ENCODE results near the gene ARMC2.

The ARMC2 gene

DNA sequence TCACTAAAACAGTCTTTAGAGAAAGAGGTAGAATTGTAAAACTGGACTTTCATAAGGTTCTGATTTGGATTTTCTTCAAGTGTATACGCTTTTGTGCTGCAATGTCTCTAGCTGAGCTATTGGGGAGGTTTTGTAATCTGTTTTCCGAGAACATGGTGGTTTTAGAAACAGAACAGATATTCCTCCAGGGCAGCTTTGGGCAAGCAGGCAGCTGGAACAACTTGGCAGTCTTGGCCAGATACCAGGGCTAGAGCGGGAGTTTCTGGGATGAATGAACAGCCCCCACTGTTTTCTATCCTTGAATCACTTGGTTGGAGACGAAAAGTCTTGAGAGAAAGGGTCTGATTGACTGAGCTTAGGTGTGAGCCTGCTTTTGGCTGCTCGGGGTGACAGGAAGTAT is 17.1 kb upstream of the ARMC2 start:
- TF ChIP-seq Cebpa-rat (IDR thresholded peaks at IDR 0.05): no peak
- 0 out of 2 replicates have a peak, but pooled peaks cover 7% of the 10 kb centered on the region for H3K9me3 ChIP-seq
- H3K9ac ChIP-seq: no peak overlapping the region
- no peak overlapping the region for H3K4me2 ChIP-seq
- no peaks in the 10 kb centered on the region for H3K4me1 ChIP-seq
- H4K20me1 ChIP-seq: no peaks in the 10 kb centered on the region
- H3K27ac ChIP-seq: no peak overlapping the region
- H3K36me3 ChIP-seq: no peaks in the 10 kb centered on the region
- H3K4me3 ChIP-seq: no peak overlapping the region
- H3K27me3 ChIP-seq: no peaks in the 10 kb centered on the region

DNA sequence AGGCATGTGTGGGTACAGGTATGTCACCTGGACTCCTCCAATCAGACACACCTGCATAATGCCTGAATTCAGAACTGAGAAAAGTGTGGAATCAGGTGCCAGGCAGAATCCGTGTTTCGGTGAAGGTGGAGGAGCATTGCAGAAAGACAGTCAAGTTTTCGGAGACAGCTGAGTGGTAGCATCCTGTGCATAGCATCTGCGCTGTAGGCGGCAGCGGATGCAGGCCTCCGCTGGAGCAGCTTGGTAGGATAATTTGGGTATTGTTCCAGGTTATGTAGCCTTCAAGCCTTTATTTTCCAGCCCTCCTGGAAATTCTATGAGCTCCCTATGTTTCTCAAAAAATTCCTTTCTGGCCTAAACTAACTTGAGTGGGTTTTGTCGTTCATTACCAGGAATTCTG is 15.5 kb upstream of the ARMC2 start:
- H3K27ac ChIP-seq: no peak overlapping the region
- H3K27me3 ChIP-seq: no peaks in the 10 kb centered on the region
- no peak overlapping the region for H3K4me2 ChIP-seq
- no peak overlapping the region for H3K9ac ChIP-seq
- H3K36me3 ChIP-seq: no peaks in the 10 kb centered on the region
- peaks cover 12% of the 10 kb centered on the region for H3K4me1 ChIP-seq
- no peak for TF ChIP-seq Cebpa-rat (IDR thresholded peaks at IDR 0.05)
- H3K9me3 ChIP-seq: no peaks in the 10 kb centered on the region
- H4K20me1 ChIP-seq: no peaks in the 10 kb centered on the region
- H3K4me3 ChIP-seq: no peak overlapping the region

DNA sequence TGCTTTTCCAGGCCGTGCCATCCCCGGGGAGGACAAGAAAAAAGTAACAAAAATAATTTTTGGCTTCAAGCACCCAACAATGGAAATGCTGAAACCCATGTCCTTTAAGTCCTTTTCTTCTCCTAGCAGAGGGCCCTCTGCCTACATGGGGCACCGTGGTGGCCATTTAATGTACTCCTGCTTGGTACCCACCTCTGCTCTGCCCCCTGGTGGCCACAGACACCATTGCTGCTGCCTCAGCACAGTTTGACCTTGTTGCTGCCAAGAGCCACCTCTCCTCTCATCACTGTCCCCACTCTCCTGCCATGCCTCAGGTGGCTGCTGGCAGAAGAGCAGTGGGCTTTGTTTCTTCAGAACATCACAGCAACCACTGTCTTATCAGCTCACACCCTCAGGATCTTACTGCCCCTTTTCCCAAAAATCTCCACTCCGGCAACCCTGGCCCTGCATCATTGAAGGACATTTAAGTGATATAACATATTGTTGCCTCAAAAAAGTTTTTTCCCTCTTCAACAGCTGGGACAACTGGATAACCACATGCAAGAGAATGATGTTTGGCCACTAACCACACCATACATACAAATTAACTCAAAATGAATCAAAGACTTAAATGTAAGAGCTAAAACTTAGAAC is 12.9 kb upstream of the ARMC2 start:
- H3K36me3 ChIP-seq: no peaks in the 10 kb centered on the region
- H3K4me1 ChIP-seq: peaks cover 24% of the 10 kb centered on the region
- no peak overlapping the region for H3K9ac ChIP-seq
- no peaks in the 10 kb centered on the region for H4K20me1 ChIP-seq
- no peak overlapping the region for H3K27ac ChIP-seq
- no peak for TF ChIP-seq Cebpa-rat (IDR thresholded peaks at IDR 0.05)
- no peaks in the 10 kb centered on the region for H3K27me3 ChIP-seq
- H3K4me2 ChIP-seq: no peak overlapping the region
- H3K9me3 ChIP-seq: no peaks in the 10 kb centered on the region
- no peak overlapping the region for H3K4me3 ChIP-seq

DNA sequence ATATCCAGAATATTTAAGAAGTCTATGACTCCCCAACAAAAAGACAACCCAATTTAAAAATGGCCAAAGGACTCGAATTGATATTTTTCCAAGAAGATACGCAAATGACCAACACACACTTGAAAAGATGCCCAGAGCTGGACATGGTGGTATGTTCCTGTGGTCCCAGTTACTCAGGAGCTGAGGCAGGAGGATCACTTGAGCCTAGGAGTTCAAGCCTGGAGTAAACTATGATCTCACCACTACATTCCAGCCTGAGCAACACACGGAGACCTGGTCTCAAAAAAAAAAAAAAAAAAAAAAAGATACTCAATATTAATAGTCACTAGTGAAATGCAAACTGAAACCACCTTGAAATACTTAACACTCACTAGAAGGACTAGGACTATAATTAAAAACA is 12.2 kb upstream of the ARMC2 start:
- H3K27ac ChIP-seq: no peak overlapping the region
- H3K4me3 ChIP-seq: no peak overlapping the region
- no peak overlapping the region for H3K9ac ChIP-seq
- H4K20me1 ChIP-seq: no peaks in the 10 kb centered on the region
- no peak overlapping the region for H3K4me2 ChIP-seq
- H3K9me3 ChIP-seq: no peaks in the 10 kb centered on the region
- no peak for TF ChIP-seq Cebpa-rat (IDR thresholded peaks at IDR 0.05)
- H3K4me1 ChIP-seq: peaks cover 29% of the 10 kb centered on the region
- H3K27me3 ChIP-seq: no peaks in the 10 kb centered on the region
- H3K36me3 ChIP-seq: no peaks in the 10 kb centered on the region

DNA sequence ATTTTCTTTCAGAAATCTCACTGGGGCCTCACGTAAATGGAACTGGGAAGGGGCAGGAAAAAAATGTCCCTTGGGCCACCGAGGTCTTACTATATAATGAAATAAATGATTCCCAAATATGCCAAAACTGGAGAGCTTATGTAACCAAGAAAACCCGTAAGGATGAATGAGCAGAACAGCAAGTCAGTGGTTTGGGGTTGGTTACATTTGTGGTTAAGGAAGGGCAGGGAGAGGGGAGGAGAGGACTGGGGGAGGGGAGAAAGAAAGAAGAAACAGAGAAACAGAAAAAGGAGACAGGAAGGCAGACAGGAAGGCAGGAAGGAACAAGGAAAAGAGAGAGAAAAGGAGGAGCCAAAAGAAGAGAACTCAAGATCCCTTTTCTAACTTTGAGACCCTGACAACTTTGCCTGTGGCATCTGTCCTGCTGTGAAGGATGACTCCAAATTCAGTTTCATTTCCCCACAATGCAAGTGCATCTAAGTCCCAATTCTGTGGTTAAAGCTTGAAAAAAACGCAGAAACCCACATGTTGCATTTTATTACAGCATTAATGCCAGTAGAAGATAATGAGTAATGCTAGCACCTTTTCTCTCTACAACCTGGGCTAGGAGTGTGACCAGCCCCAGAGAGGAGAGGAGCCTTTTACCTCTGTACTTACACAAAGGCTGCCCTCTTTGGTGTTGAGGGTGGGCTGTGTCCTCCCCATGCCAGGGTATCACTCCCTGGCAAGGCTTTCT is 10.8 kb upstream of the ARMC2 start:
- Histone ChIP-seq H3K27me3 (no peaks in the 10 kb centered on the region), H3K4me2 (peak overlapping the region; percentile 81), H3K4me3 (no peak overlapping the region), H4K20me1 (no peaks in the 10 kb centered on the region), H3K9ac (no peak overlapping the region), H3K27ac (peak overlapping the region; percentile 30; the same call in 1 of the 2 replicates), H3K9me3 (no peaks in the 10 kb centered on the region), H3K36me3 (no peaks in the 10 kb centered on the region), H3K4me1 (peaks cover 37% of the 10 kb centered on the region)
- no peak for TF ChIP-seq Cebpa-rat (IDR thresholded peaks at IDR 0.05)

DNA sequence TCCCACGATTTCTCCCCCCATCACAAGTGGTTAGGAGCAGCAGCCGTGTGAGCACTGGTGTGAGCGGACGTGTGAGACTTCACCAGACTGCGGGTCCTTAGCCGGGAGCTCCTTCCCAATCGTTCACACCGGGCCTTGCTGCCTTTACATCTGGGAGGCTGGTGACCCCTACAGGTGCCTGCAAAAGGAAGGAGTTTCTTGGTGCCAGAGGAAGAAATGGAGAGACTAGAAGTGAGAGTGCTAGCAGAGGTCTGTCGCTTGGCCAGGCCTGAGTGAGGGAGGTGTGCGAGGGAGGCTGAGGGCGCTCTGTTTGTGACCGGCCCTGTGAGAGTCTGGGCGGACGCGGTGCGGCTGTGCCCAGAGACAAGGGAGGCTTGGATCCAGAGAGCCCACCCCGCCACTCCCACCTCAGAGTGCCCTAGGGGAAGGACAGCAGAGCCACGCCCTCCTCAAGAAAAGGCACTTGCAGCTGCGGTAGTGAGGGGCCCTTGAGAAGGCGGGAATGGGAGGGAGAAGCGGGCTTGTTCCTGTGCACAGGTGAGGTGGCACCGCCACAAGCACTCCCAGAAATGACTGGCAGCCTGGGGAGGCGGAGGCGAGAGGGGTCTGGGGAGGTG is 10.0 kb upstream of the ARMC2 start:
- Histone ChIP-seq H3K4me2 (peak overlapping the region; percentile 81), H3K9ac (no peak overlapping the region), H3K4me1 (peaks cover 37% of the 10 kb centered on the region), H3K27ac (peak overlapping the region; percentile 30; the same call in 1 of the 2 replicates), H3K9me3 (no peaks in the 10 kb centered on the region), H3K4me3 (no peak overlapping the region), H3K36me3 (no peaks in the 10 kb centered on the region), H4K20me1 (no peaks in the 10 kb centered on the region), H3K27me3 (no peaks in the 10 kb centered on the region)
- no peak for TF ChIP-seq Cebpa-rat (IDR thresholded peaks at IDR 0.05)

DNA sequence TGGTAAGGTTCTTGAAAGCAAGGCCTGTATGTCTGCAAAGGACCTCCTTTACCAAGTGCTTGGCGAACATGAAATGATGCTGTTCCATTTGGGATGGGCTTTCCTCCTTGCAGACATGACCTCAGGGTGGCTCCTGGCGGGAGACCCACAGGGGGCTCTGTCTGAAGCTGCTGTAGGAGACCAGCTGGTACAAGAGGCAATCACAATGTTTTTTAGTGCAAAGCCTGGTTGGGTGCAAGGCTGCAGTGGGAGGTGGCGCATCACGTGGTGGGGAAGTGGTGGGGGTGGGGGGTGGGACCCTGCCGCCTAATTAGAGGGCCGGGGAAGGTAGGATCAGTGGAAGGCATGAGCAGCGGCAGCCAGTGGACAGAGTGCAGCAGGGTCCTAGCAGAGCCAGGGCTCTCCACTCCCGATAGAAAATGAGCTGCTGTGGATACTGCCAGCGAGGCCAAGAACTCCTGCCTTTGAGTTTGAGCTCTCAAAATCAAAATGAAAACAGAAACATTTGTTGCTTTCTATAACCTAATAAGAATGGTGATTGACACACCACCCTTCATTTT is 9.1 kb upstream of the ARMC2 start:
- TF ChIP-seq Cebpa-rat (IDR thresholded peaks at IDR 0.05): no peak
- Histone ChIP-seq H3K36me3 (no peaks in the 10 kb centered on the region), H3K4me1 (peaks cover 37% of the 10 kb centered on the region), H3K27me3 (no peaks in the 10 kb centered on the region), H3K4me2 (no peak overlapping the region), H3K27ac (no peak overlapping the region), H3K9me3 (no peaks in the 10 kb centered on the region), H4K20me1 (no peaks in the 10 kb centered on the region), H3K4me3 (no peak overlapping the region), H3K9ac (no peak overlapping the region)

DNA sequence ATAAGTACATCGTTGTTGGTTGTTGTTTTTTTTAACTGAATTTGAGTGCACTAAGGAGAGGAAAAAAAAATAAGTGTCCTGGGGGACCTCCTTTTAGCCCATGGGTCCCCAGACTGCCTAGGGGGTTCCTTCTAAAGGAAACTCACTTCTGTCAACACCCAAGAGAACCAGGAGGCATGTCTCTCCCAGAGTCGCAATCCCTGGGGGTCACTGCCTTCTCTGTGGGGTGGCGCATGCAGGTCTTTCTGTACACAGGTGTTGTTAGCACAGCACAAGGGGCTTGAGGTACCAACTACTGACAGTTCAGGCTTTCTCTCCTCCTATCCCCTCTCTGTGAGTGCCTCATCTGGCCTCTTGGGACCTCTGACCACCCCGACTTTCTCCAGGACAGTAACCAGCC is 7.3 kb upstream of the ARMC2 start:
- no peak for TF ChIP-seq Cebpa-rat (IDR thresholded peaks at IDR 0.05)
- Histone ChIP-seq H3K4me1 (peaks cover 37% of the 10 kb centered on the region), H3K4me2 (peak overlapping the region; percentile 45), H3K27ac (no peak overlapping the region), H3K9me3 (no peaks in the 10 kb centered on the region), H3K27me3 (no peaks in the 10 kb centered on the region), H3K36me3 (no peaks in the 10 kb centered on the region), H3K9ac (no peak overlapping the region), H3K4me3 (no peak overlapping the region), H4K20me1 (no peaks in the 10 kb centered on the region)

DNA sequence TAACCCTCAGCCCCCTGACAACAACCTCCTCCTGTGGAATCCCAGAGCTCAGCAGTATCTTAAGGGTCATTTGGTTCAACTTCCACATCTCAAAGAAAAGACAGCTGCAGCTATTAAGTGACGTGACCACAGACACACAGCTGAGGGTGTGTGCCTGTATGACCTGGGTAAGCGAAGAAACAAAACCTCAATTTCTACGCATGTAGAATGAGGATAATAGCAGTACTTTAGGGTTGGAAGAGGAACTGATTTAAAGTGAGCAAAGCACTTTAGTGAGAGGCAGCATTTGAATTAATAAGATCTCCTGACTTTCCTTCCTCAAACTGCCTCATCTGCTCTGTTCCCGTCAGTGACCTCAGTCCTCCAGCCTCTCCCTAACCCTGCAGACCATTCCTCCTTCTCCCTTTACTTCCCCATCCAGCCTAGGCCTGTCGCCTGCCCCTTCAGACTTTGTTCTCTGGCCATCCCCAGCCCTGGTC is 6.8 kb upstream of the ARMC2 start:
- Histone ChIP-seq H3K27ac (no peak overlapping the region), H3K4me2 (peak overlapping the region; percentile 45), H3K9ac (no peak overlapping the region), H3K27me3 (no peaks in the 10 kb centered on the region), H3K4me3 (no peak overlapping the region), H4K20me1 (no peaks in the 10 kb centered on the region), H3K36me3 (no peaks in the 10 kb centered on the region), H3K4me1 (peaks cover 38% of the 10 kb centered on the region), H3K9me3 (no peaks in the 10 kb centered on the region)
- TF ChIP-seq Cebpa-rat (IDR thresholded peaks at IDR 0.05): no peak

DNA sequence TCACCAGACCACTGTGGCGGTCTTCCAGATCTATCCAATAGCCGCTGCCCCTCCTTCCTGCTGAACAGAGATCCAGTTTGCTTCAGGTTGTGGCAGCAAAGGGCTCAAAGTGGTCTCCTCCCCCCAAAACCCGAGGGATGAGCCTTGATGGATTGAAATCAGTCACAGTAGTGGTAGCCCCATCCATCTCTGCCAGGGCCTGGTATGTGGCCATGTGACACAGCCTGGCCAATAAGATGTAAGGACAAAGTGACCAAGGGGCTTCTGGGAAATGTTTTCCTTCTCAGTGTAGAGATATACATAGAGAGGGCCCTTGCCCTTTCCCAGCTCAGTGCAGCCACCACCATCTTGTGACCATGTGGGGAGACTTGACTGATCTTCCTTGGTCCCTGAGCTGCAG is 4.1 kb upstream of the ARMC2 start:
- Histone ChIP-seq H4K20me1 (no peaks in the 10 kb centered on the region), H3K36me3 (no peaks in the 10 kb centered on the region), H3K4me3 (no peak overlapping the region), H3K4me1 (peaks cover 30% of the 10 kb centered on the region), H3K27ac (no peak overlapping the region), H3K9ac (no peak overlapping the region), H3K27me3 (no peaks in the 10 kb centered on the region), H3K9me3 (no peaks in the 10 kb centered on the region), H3K4me2 (no peak overlapping the region)
- no peak for TF ChIP-seq Cebpa-rat (IDR thresholded peaks at IDR 0.05)

All from BLaER1 (cell line).